RPMI8226 (cell line): ENCODE results near the gene TENM3.

Experiments used
- DNase-seq: peaks from one replicate; pipeline ENCODE4 v3.0.0-alpha.2; 2015

Gene TENM3

GRCh38 chr4:182255441-182256190 lies 12.4 kb downstream of the TENM3 start:
- DNase-seq = no peak

- DNase-seq = no peak
Observed at GRCh38 chr4:182257016-182257415, 13.8 kb downstream of the TENM3 start.

- no peak for DNase-seq
Observed at GRCh38 chr4:182257503-182257902, 14.3 kb downstream of the TENM3 start.

- no peak for DNase-seq
Observed at GRCh38 chr4:182258441-182259000, 15.3 kb downstream of the TENM3 start.

GRCh38 chr4:182261651-182262223 lies 18.5 kb downstream of the TENM3 start:
- DNase-seq = no peak

- no peak for DNase-seq
Observed at GRCh38 chr4:182263562-182263961, 20.4 kb downstream of the TENM3 start.

- no peak for DNase-seq
Observed at GRCh38 chr4:182264139-182264752, 21.0 kb downstream of the TENM3 start.

- DNase-seq = no peak
Observed at GRCh38 chr4:182265881-182266280, 22.7 kb downstream of the TENM3 start.

GRCh38 chr4:182267048-182267447 lies 23.8 kb downstream of the TENM3 start:
- no peak for DNase-seq

GRCh38 chr4:182268966-182269365 lies 25.8 kb downstream of the TENM3 start:
- no peak for DNase-seq

- DNase-seq = no peak
Observed at GRCh38 chr4:182271731-182272130, 28.5 kb downstream of the TENM3 start.

GRCh38 chr4:182272151-182272550 lies 28.9 kb downstream of the TENM3 start:
- DNase-seq = no peak

- no peak for DNase-seq
Observed at GRCh38 chr4:182273191-182273935, 30.2 kb downstream of the TENM3 start.

GRCh38 chr4:182276210-182277109 lies 33.3 kb downstream of the TENM3 start:
- no peak for DNase-seq

GRCh38 chr4:182277377-182277776 lies 34.2 kb downstream of the TENM3 start:
- DNase-seq = no peak

GRCh38 chr4:182278729-182279128 lies 35.5 kb downstream of the TENM3 start:
- no peak for DNase-seq

- no peak for DNase-seq
Observed at GRCh38 chr4:182280436-182281111, 37.4 kb downstream of the TENM3 start.

GRCh38 chr4:182286035-182286434 lies 42.8 kb downstream of the TENM3 start:
- no peak for DNase-seq

- no peak for DNase-seq
Observed at GRCh38 chr4:182286931-182287330, 43.7 kb downstream of the TENM3 start.

- DNase-seq = peak; percentile 34
Observed at GRCh38 chr4:182288534-182288933, 45.3 kb downstream of the TENM3 start.

GRCh38 chr4:182289809-182290208 lies 46.6 kb downstream of the TENM3 start:
- no peak for DNase-seq

GRCh38 chr4:182291175-182291574 lies 48.0 kb downstream of the TENM3 start:
- DNase-seq = no peak
